ENCODE results near the gene HYAL3. TPM values are rescaled to one million over a fixed set of nuclear protein-coding genes. Genes with fewer than 3 reads are reported as not detected.

Gene HYAL3
- total RNA-seq, 1 experiment from 2014 or later = 3.1 TPM

DNA sequence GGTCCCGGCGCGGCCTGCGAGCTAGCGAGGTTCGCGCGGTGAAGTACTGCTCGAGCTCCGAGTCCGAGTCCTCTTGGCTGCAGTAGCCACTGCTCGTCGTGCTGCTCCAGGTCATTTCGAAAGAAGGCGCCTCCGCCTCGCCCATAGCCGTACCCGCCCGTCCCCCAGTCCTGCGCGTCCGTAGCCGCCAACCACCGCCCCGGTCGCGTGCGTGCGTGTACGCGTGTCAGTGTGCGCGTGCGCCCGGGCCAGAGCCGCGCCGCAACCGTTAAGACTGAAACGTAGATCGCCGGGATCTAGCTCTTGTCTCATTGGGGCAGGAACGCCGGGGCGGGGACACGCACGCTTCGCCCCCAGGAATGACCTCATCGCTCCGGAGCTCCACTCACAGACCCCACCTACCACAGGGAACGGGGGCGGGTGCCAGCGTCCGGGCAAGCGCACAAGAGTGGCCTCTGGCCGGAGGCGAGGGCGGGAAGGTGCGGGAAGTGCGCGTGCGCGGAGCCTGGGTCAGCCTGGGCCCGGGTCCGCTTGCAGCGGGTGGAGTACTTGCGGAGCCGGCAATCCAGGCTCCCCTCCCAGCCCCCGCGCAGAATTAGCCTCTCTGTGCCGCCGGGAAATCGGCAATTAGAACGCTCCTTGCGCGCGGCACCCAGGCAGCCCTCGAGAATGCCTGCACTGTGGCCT lies 38.1 kb upstream of the HYAL3 start:
- DNase-seq (ENCODE audit: low read depth in 1 of 2, low spot score in 2 of 2) = peak; percentile 93 to 99
- H3K27ac ChIP-seq = peak overlapping the region; percentile 78
- no peaks in the 10 kb centered on the region for H3K27me3 ChIP-seq (replicated peaks)

DNA sequence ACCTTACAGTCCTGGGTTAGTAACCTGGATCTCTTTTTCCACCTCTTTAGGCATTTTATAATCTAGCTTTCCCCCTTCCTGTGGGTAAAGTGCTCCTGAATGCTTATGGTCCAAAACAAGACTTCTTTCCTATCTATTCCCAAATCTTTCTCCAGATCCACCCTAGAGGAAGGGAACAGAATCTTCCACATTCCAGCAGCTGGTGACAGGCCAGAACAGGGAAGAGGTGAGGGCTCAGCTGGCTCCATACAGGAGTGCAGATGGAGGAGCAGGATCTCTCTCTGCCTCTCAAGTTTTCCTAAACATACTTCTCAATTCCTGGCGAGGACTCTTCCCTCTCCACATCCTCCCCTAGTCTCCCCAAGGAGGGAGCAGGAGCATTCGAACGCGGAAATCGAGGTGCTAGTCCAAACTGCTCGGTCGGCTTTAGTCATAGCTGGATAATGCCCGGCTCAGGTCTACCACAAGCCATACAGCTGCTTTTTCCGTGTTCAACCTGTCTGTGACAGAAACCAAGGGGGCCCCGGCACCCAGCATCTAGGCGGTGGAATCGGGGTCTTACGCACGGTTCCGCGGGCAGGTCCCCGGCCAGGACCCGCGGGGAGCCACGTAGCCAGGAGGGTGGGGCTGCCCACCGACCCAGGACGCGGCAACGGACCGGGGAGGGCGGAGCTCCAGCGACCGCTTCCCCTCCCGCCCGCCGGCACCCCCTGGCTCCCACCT lies 37.4 kb upstream of the HYAL3 start:
- Histone ChIP-seq H3K27ac (peak overlapping the region; percentile 78), H3K4me1 (replicated peaks) (peaks cover 20% of the 10 kb centered on the region)

More for the DNA sequence above, 38.1 kb upstream of the HYAL3 start:
- H3K4me3 ChIP-seq = peak overlapping the region; percentile 68
- no peaks in the 10 kb centered on the region for H3K9me3 ChIP-seq (replicated peaks)
- peaks cover 20% of the 10 kb centered on the region for H3K4me1 ChIP-seq (replicated peaks)
- H3K36me3 ChIP-seq = peaks cover 40% of the 10 kb centered on the region

DNA sequence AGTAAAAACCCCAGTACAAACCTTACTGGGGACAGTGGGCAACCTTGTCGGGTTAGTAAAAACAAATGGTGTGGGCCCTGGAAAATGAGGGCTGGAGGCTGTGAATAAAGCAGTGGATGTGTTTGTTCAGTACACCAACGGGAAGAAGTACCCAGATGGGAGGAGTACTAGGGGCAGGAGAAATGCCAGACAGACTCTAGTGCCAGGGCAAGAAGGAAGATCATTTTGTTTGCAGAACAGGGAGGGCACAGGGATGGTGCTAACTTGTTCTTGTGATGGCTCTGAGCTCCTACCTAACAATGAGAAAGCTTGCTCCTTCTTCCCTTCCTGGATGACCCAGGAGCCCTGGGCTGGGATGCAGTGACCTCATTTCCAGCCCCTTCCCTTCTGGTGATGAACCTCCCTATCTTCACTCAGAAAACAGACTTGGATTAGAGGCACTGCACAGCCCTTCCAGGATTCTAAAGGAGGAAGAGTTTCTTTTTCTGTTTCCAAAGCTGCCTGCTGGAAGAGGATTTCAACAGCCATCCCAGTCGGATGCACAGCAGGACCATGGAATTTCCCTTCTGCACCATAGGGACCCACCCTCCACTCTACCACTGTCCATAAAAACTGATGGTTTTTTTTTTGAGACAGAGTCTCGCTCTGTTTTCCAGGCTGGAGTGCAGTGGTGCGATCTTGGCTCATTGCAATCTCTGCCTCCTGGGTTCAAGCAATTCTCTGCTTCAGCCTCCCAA lies 35.3 kb upstream of the HYAL3 start:
- peaks cover 20% of the 10 kb centered on the region for H3K4me1 ChIP-seq (replicated peaks)
- DNase-seq (ENCODE audit: low read depth in 1 of 2, low spot score in 2 of 2) = no peak
- H3K27ac ChIP-seq = no peak overlapping the region
- no peaks in the 10 kb centered on the region for H3K9me3 ChIP-seq (replicated peaks)
- no peak overlapping the region for H3K4me3 ChIP-seq
- peaks cover 68% of the 10 kb centered on the region for H3K36me3 ChIP-seq
- no peaks in the 10 kb centered on the region for H3K27me3 ChIP-seq (replicated peaks)

More for the DNA sequence above, 37.4 kb upstream of the HYAL3 start:
- Histone ChIP-seq H3K27me3 (replicated peaks) (no peaks in the 10 kb centered on the region), H3K36me3 (peaks cover 47% of the 10 kb centered on the region), H3K9me3 (replicated peaks) (no peaks in the 10 kb centered on the region), H3K4me3 (peak overlapping the region; percentile 68)
- no peak for DNase-seq (ENCODE audit: low read depth in 1 of 2, low spot score in 2 of 2)

DNA sequence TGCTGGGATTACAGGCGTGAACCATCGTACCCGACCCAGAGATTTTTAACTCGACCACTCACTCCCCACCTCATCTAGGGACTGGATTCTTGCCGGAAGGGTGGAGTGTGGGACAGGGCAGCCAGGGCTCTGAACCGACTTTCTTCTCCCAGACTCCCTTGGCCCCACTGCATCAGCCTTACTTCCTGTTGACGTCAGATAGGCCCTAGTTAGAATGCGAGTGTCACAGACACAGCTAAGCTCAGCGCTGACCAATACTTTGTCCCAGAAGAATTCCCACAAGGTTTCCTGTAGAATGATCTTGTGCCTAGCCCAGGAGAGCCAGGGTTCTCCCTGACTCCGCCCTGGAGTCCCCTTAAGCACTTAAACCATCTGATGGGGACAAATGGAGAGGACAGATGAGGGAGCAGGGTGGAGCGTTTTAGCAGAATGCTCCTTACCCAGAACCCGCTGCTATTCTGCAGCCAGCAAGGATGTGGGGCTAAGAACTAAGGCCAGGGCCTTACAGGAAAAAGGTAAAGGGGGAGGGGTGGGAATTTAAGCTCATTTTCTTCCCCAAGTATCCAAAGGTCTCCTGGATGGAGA lies 34.6 kb upstream of the HYAL3 start:
- peaks cover 20% of the 10 kb centered on the region for H3K4me1 ChIP-seq (replicated peaks)
- H3K4me3 ChIP-seq = no peak overlapping the region
- H3K27ac ChIP-seq = no peak overlapping the region

DNA sequence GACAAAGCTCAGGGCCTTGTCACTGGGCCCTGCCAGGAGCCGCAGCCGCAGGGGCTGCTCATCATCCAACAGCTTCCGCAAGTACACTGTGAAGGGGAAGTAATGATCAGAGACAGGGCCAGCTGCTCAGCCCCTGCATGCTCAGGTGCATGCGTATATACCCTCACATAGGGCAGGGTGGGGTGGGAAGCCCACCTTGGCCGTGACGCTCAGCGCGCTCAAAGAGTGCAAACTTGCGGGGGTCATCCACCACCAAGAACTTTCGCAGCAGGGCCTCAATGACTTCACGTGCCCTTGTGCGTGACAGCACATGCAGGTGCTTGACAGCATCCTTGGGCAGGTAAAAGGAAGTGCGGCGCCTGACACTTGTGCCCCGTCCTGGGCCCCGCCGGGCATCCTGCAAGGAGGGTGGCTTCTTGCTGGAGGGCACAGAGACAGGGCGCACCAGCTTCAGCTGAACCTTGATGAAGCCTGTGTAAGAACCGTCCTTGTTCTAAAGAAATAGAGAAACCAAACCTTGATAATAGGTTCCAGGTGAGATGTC lies 32.2 kb upstream of the HYAL3 start:
- Histone ChIP-seq H3K4me1 (replicated peaks) (peaks cover 25% of the 10 kb centered on the region), H3K9me3 (replicated peaks) (no peaks in the 10 kb centered on the region), H3K27me3 (replicated peaks) (no peaks in the 10 kb centered on the region), H3K36me3 (peaks cover 72% of the 10 kb centered on the region), H3K4me3 (no peak overlapping the region), H3K27ac (no peak overlapping the region)
- DNase-seq (ENCODE audit: low read depth in 1 of 2, low spot score in 2 of 2) = no peak

More for the DNA sequence above, 34.6 kb upstream of the HYAL3 start:
- Histone ChIP-seq H3K36me3 (peaks cover 75% of the 10 kb centered on the region), H3K9me3 (replicated peaks) (no peaks in the 10 kb centered on the region), H3K27me3 (replicated peaks) (no peaks in the 10 kb centered on the region)
- DNase-seq (ENCODE audit: low read depth in 1 of 2, low spot score in 2 of 2) = no peak

DNA sequence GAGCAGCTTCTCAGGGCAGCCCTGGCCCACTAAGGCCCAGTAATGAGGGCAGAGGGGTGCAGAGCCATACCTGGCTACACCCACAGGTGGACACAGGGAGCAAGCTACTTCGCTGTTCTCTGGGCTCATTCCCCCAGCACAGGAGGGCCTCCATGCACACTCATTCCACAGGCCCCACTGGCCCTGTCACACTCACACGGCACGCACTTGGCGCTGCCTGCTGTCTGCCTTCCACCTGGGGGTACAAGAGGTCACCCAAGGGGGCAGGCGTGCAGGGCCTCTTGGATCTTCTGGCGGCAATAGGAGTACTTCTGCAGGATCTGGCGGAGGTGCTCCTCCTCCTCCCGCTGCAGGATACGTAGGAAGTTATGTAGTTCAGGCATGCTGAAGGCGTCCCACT lies 31.1 kb upstream of the HYAL3 start:
- no peaks in the 10 kb centered on the region for H3K9me3 ChIP-seq (replicated peaks)
- H3K4me3 ChIP-seq = no peak overlapping the region
- peaks cover 65% of the 10 kb centered on the region for H3K36me3 ChIP-seq
- no peak for DNase-seq (ENCODE audit: low read depth in 1 of 2, low spot score in 2 of 2)
- no peaks in the 10 kb centered on the region for H3K27me3 ChIP-seq (replicated peaks)
- peaks cover 17% of the 10 kb centered on the region for H3K4me1 ChIP-seq (replicated peaks)
- no peak overlapping the region for H3K27ac ChIP-seq

DNA sequence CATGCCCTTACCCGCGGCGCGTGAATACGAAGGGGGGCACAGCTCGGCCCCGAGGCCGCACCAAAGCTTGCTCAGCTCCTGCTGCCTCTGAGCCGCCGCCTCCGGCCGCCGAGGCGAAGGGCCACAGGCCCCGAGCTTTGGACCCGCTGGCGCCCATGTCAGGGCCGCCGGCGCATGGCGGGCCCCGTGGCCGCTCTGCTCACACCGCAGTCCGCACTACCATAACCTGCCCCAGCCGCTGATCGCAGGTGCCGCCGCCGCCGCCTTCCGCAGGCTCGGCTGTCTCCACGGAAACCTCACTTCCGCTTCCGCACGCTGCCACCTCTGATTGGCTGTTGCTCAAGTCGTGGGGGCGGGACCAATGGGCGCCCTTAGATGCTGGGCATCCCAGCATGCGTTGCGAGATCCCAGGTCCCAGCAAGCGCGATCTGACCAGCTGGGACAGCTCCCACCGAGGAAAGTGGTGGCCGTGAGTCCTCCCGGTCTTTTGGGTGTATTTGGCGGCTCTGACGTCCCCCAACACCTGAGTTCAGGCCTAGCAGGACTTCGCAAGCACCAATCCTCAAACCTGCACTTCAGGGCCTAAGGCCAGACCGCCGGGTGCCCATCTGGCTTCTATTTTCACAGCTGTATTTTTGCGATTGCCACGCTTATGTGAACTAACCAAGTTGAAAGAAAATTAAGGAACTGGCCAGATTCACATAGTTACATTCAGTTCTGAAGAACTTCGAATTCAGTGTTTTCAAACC lies 28.9 kb upstream of the HYAL3 start, which contains the start of gene TUSC2:
TUSC2 (minus strand) TSS at position 281 of the 749 bp plus-strand sequence; CDS start at position 157, 124 bp downstream.
- Histone ChIP-seq H3K4me3 (peak within 1 kb of the TSS; percentile 76), H3K36me3 (peaks cover 61% of the 10 kb centered on the region), H3K27me3 (replicated peaks) (no peaks in the 10 kb centered on the region), H3K4me1 (replicated peaks) (peaks cover 14% of the 10 kb centered on the region), H3K9me3 (replicated peaks) (no peaks in the 10 kb centered on the region), H3K27ac (no peak within 1 kb of the TSS)
- peak; percentile 76 to 93 for DNase-seq (ENCODE audit: low read depth in 1 of 2, low spot score in 2 of 2)

DNA sequence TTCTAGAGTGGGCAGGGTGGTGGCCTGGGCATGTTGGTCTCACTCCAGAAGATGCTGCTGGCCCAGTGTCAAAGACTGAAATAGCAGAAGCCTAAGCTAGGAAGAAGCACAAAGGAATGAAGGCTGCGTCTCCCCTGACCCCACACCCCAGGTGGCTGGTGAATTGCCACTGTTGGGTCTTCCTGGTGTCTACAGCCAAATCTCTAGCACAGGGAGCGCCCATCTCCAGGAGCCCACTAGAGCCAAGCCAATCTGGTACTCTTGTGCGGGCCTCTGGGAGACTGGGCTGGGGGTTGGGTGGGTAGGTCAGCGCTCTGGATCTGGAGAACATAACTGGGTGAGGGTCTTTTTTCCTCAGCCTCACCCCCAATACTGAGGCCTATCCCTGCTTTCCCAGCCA lies 27.9 kb upstream of the HYAL3 start:
- Histone ChIP-seq H3K27me3 (replicated peaks) (no peaks in the 10 kb centered on the region), H3K4me3 (peak overlapping the region; percentile 76), H3K9me3 (replicated peaks) (no peaks in the 10 kb centered on the region), H3K27ac (no peak overlapping the region), H3K36me3 (peaks cover 53% of the 10 kb centered on the region), H3K4me1 (replicated peaks) (peaks cover 14% of the 10 kb centered on the region)
- DNase-seq (ENCODE audit: low read depth in 1 of 2, low spot score in 2 of 2) = no peak

DNA sequence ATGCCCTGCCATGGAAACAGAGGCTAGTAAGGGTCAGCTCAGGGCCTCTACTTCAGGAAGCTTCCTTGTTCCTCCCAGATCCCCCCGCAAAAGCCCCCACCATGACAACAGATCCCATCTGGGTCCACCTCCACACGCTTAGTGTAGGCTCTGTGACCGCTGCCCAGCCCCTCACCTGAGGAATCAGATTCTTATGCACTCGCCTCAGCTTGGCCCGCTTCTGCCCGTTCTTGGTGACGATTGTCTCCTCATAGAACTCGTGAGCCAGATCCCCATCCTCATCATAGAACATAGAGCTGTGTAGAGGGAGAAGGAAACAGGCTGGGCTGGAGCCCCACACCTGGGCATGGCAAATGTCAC lies 27.0 kb upstream of the HYAL3 start:
- no peak overlapping the region for H3K27ac ChIP-seq
- no peak for DNase-seq (ENCODE audit: low read depth in 1 of 2, low spot score in 2 of 2)
- H3K4me1 ChIP-seq (replicated peaks) = peaks cover 22% of the 10 kb centered on the region
- H3K4me3 ChIP-seq = no peak overlapping the region
- no peaks in the 10 kb centered on the region for H3K27me3 ChIP-seq (replicated peaks)
- no peaks in the 10 kb centered on the region for H3K9me3 ChIP-seq (replicated peaks)
- H3K36me3 ChIP-seq = peaks cover 45% of the 10 kb centered on the region

DNA sequence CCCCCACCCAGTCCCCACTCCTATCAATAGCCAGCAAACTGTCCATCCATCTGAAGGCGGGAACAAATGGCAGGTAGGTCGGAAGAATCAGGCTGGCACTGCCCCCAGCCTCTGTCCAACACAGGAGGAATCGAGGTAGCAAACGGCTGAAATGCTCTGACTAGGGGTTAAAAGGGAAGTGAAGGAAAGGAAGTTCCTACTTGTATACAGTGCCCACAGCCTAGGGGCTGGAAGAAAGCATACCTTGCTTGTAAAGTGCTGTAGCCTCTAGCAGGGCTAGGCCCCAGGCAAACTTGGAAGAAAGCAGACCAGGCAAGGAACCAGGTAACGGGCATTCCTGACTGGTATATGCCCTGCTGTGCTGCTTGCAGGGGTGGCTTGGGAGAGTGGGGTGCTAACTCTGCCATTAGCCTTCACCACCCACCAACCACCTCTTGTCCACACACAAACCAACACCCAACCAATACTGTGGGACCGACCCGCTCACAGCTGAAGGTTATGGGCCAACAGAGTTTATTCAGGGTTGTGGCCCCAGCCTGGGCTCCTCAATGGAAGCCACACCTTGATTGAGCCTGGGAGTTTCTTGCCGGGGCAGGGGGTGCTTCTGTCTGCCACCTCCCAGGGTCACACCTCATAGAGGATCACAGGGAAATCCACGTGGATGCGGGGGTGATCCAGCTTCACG lies 26.4 kb upstream of the HYAL3 start:
- no peak for DNase-seq (ENCODE audit: low read depth in 1 of 2, low spot score in 2 of 2)
- H3K27me3 ChIP-seq (replicated peaks) = no peaks in the 10 kb centered on the region
- no peaks in the 10 kb centered on the region for H3K9me3 ChIP-seq (replicated peaks)
- H3K36me3 ChIP-seq = peaks cover 43% of the 10 kb centered on the region
- no peak overlapping the region for H3K4me3 ChIP-seq
- peaks cover 24% of the 10 kb centered on the region for H3K4me1 ChIP-seq (replicated peaks)
- H3K27ac ChIP-seq = no peak overlapping the region

DNA sequence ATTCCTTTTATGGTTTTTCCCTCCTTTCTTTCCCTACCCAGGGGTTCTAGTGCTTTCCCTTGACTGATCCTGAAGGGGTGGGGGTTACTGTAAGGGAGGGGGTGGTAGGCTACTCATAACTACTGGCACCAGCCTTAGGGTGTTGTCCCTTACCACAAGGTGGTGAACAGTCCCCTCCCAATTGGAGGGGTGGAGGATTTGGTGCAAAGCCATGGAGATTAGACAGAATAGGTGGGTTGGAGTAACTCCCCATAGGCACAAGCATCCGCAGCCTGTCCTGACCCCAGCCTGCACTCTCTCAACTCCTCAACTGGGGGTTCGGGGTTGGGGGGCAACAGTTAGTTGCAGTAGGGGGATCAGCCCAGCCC lies 25.9 kb upstream of the HYAL3 start:
- H3K9me3 ChIP-seq (replicated peaks) = no peaks in the 10 kb centered on the region
- H3K4me3 ChIP-seq = no peak overlapping the region
- no peak for DNase-seq (ENCODE audit: low read depth in 1 of 2, low spot score in 2 of 2)
- no peak overlapping the region for H3K27ac ChIP-seq
- H3K27me3 ChIP-seq (replicated peaks) = no peaks in the 10 kb centered on the region
- H3K4me1 ChIP-seq (replicated peaks) = peaks cover 29% of the 10 kb centered on the region
- H3K36me3 ChIP-seq = peaks cover 37% of the 10 kb centered on the region

DNA sequence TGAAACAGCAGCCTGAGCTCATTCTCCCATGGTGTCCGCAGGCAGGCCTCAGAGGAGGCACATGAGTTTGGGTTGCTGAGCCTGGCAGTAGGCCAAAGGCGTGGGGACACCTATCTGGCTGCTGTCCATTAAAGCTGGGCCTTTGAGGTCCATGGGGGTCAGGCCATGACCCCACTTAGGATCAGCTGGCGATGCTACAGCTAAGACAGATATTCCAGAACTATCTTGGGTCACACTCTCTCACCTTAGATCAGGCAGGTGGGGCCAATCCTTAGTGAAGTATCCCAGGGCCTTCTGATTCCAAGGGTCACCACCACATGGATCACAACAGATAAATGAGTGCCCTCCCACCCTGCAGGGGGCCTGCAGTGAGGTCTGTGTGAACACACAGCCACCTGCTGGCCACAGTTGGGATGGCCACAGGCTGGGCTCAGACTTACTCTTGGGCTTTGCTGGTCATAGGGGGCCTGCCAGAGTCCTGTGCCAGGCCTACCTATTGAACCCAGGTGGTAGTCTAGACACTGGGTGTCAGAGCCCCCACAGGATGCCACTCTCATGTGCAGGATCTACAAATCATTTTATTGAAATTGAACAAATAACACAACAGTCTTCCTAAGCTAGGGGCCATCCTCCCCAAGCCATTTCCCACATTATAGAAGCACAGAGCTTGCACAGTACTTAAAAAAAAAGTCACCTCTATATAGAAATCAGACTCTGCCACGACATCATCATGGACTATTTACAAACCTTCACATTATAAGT lies 25.3 kb upstream of the HYAL3 start:
- DNase-seq (ENCODE audit: low read depth in 1 of 2, low spot score in 2 of 2) = peak; percentile 43 to 67
- Histone ChIP-seq H3K27me3 (replicated peaks) (no peaks in the 10 kb centered on the region), H3K36me3 (peaks cover 36% of the 10 kb centered on the region), H3K4me3 (no peak overlapping the region), H3K9me3 (replicated peaks) (no peaks in the 10 kb centered on the region), H3K4me1 (replicated peaks) (peaks cover 32% of the 10 kb centered on the region), H3K27ac (no peak overlapping the region)
